Measurements from ENCODE around the gene WDR86.

WDR86 gene

GRCh38 chr7:151416112-151416940, 6.5 kb upstream of the WDR86 start:
- H4K20me1 ChIP-seq (ENCODE audit: insufficient read depth, low read length), result no peaks in the 10 kb centered on the region
- no peak overlapping the region for H3K27ac ChIP-seq (ENCODE audit: low read length)
- H3K9me3 ChIP-seq (replicated peaks; ENCODE audit: insufficient read depth, low read length), result no peaks in the 10 kb centered on the region
- no peak overlapping the region for H3K9ac ChIP-seq (ENCODE audit: low read length)
- H3K36me3 ChIP-seq (replicated peaks; ENCODE audit: insufficient read depth, low read length), result no peaks in the 10 kb centered on the region
- no peaks in the 10 kb centered on the region for H3K9me2 ChIP-seq (replicated peaks; ENCODE audit: insufficient read depth, low read length)
- no peaks in the 10 kb centered on the region for H3K4me1 ChIP-seq (ENCODE audit: low read length)
- no peak overlapping the region for H2AFZ ChIP-seq (ENCODE audit: low read length)
- H3F3A ChIP-seq (ENCODE audit: insufficient read depth, low read length), result no peaks in the 10 kb centered on the region
- no peaks in the 10 kb centered on the region for H3K79me2 ChIP-seq (ENCODE audit: low read length)
- no peak for DNase-seq
- no peak overlapping the region for H3K4me2 ChIP-seq (ENCODE audit: low read depth, low read length)
- peaks cover 14% of the 10 kb centered on the region for H3K27me3 ChIP-seq (replicated peaks; ENCODE audit: insufficient read depth, low read length)
- TF ChIP-seq CTCF (IDR thresholded peaks at IDR 0.05; ENCODE audit: low read length) (no peak), EZH2phosphoT487 (IDR thresholded peaks at IDR 0.05; ENCODE audit: low read length) (no peak), EZH2 (optimal IDR thresholded peaks at IDR 0.05; ENCODE audit: low read depth, low read length) (no peak)
- H3K4me3 ChIP-seq (ENCODE audit: low read length), result no peak overlapping the region

- H3K9me3 ChIP-seq (replicated peaks; ENCODE audit: insufficient read depth, low read length), result no peaks in the 10 kb centered on the region
- H3K4me1 ChIP-seq (ENCODE audit: low read length), result no peaks in the 10 kb centered on the region
- no peaks in the 10 kb centered on the region for H4K20me1 ChIP-seq (ENCODE audit: insufficient read depth, low read length)
- no peak overlapping the region for H3K9ac ChIP-seq (ENCODE audit: low read length)
- DNase-seq, result no peak
- no peak overlapping the region for H3K4me2 ChIP-seq (ENCODE audit: low read depth, low read length)
- peaks cover 21% of the 10 kb centered on the region for H3K27me3 ChIP-seq (replicated peaks; ENCODE audit: insufficient read depth, low read length)
- H3K9me2 ChIP-seq (replicated peaks; ENCODE audit: insufficient read depth, low read length), result no peaks in the 10 kb centered on the region
- no peak overlapping the region for H2AFZ ChIP-seq (ENCODE audit: low read length)
- no peak overlapping the region for H3K4me3 ChIP-seq (ENCODE audit: low read length)
- no peaks in the 10 kb centered on the region for H3K36me3 ChIP-seq (replicated peaks; ENCODE audit: insufficient read depth, low read length)
- no peaks in the 10 kb centered on the region for H3K79me2 ChIP-seq (ENCODE audit: low read length)
- no peak overlapping the region for H3K27ac ChIP-seq (ENCODE audit: low read length)
- no peaks in the 10 kb centered on the region for H3F3A ChIP-seq (ENCODE audit: insufficient read depth, low read length)
- TF ChIP-seq EZH2 (optimal IDR thresholded peaks at IDR 0.05; ENCODE audit: low read depth, low read length), result no peak
- no peak for TF ChIP-seq CTCF (IDR thresholded peaks at IDR 0.05; ENCODE audit: low read length)
These were observed 5.7 kb upstream of the WDR86 start for GRCh38 chr7:151415375-151416105.

- no peaks in the 10 kb centered on the region for H3K9me2 ChIP-seq (replicated peaks; ENCODE audit: insufficient read depth, low read length)
- no peaks in the 10 kb centered on the region for H4K20me1 ChIP-seq (ENCODE audit: insufficient read depth, low read length)
- H3F3A ChIP-seq (ENCODE audit: insufficient read depth, low read length), result no peaks in the 10 kb centered on the region
- H3K4me2 ChIP-seq (ENCODE audit: low read depth, low read length), result no peak overlapping the region
- H2AFZ ChIP-seq (ENCODE audit: low read length), result no peak overlapping the region
- H3K4me3 ChIP-seq (ENCODE audit: low read length), result no peak overlapping the region
- H3K27ac ChIP-seq (ENCODE audit: low read length), result no peak overlapping the region
- no peaks in the 10 kb centered on the region for H3K36me3 ChIP-seq (replicated peaks; ENCODE audit: insufficient read depth, low read length)
- no peaks in the 10 kb centered on the region for H3K79me2 ChIP-seq (ENCODE audit: low read length)
- peaks cover 37% of the 10 kb centered on the region for H3K27me3 ChIP-seq (replicated peaks; ENCODE audit: insufficient read depth, low read length)
- no peak overlapping the region for H3K9ac ChIP-seq (ENCODE audit: low read length)
- no peaks in the 10 kb centered on the region for H3K9me3 ChIP-seq (replicated peaks; ENCODE audit: insufficient read depth, low read length)
- no peak for TF ChIP-seq EZH2phosphoT487 (IDR thresholded peaks at IDR 0.05; ENCODE audit: low read length)
- TF ChIP-seq EZH2 (optimal IDR thresholded peaks at IDR 0.05; ENCODE audit: low read depth, low read length), result no peak
- TF ChIP-seq CTCF (IDR thresholded peaks at IDR 0.05; ENCODE audit: low read length), result no peak
- H3K4me1 ChIP-seq (ENCODE audit: low read length), result no peaks in the 10 kb centered on the region
- no peak for DNase-seq
These were observed 3.4 kb upstream of the WDR86 start for GRCh38 chr7:151413241-151413640.

Measured in MM.1S (cell line).